HuH-7 (cell line): ENCODE measurements around the gene TF.

Experiments
- DNase-seq: peaks from one replicate; pipeline ENCODE4 v3.0.0; 2011; ENCODE audit warnings: low spot score

Gene TF

DNA sequence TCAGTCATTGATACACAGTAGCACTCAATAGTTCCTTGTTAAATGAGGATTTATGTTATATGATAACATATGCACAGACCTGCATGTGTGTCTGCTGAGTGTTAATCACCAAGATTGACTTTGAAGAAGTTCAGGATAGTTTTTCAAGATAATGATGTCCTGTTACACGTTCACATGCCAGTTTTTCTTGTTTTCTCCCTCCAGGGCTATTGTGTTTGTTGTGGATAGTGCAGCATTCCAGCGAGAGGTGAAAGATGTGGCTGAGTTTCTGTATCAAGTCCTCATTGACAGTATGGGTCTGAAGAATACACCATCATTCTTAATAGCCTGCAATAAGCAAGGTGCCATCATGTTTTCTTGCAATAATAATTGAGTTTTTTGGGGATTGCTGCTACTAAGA lies 69.2 kb downstream of the TF start:
- DNase-seq = no peak

DNA sequence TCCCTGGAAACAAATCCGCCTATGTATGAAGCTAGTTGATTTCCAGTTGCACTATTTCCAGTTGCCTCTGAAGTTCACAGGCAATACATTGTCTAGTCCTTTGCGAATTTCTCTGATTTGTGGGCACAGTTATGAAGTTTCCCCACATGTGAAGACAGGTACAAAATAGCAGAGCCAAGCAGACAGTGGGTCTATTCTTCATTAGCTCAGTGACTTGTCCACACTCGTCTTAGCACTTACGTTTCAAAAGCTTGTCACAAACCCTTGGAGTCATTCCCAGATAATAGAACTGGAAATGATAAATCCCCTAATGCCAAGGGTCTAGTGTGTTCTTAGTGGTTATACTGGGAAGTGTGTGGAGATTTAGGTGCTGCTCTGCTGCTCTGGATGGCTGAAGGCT lies 73.9 kb downstream of the TF start:
- DNase-seq = no peak

DNA sequence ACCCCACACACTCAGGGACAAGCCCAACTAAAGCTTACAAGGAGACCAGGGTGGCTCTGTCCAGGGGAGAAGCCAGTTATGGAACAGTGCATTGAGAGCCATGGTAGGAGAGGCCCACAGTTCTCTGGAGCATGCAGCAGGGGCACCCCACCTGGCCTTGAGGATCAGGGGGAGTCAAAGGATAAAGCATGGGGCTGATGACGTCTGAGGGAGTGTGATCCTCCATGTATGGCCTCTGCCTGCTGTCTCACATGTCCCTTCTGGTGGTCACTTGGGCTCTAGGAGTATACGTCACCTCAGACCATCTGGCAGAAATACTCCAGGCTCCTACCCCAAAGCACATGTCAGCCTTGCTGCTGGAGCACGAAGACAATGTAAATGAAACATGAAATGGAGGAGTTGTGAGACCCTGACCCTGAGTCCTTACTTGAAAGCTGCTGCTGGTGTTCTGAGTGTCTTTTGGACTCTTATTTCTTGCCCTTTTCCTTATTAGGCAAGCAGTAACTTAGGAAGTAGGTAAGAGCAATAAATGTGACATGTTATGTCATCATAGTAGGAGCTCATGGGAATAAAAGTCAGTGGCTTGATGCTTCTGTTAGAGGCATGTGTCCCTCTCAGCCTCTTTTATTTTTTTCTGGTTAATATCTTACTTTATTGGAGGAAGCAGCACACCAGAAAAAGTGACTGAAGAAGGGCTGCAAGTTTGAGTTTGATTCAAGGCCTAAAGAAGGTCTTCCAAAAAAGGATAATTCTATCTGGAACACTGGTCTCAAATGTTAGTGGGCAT lies 74.9 kb downstream of the TF start:
- no peak for DNase-seq

DNA sequence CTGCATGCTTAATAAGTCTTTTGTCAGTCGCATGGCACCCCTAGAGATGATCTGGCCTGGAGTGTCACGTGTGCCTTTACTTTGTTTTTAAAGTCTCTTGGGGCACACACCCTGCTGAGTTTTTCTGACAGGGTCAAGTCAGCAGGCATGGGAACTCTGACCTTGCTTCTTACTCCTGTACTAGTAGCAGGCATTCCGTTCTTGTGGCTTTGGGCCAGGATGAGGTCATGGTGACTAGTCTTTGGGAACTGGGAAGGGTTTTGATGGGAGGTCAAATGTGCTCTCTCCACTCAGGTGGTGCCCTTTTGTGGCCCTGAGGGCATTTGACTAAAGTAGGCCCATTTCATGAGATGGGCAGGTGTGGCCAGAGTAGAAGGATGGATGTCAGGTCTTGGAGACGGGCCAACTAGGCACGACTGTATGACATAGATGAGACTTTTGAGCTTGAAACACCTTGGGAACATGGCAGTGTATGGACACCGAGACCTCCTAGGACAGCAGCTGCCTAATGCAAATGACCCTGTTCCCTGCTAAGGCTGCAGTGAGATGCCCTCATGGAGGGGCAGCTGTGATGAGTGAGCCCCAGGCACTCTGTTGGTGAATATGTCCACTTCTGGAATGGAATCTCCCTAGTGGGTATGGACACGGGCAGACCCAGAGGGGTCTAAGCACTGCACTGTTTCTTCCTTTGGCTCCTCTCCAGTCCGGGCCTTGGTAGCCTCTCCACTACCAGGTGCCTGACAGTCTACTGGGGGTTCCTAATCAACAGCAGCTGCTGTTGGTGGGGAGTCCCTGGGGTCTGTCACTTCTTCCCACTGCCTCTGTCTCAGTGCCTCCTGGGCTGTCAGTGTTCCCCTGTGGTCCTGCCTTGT lies 75.8 kb downstream of the TF start:
- no peak for DNase-seq

DNA sequence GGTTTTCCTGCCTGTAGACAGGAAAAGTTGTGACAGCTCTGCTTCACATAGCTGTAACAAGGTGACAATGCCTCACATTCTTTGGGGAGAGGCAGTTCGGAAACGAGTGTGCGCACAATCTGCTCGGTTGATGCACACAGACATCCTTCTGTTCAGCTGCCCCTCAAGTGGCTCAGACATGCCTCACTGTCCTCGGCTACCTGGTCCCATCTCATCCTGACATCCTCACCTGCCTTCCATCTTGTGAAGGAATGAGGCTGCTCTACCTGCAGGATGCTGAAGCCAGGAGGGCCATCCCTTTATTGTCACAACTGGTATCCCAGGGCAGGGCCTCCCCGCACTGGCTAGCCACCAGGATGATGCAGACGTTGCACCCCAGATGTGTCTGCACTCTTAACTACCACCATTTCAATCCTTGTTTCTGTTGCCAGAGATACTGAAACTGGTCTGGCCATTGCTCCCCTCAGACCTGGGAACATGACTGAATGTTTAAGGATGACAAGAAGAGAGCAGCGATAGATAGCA lies 78.8 kb downstream of the TF start:
- no peak for DNase-seq

DNA sequence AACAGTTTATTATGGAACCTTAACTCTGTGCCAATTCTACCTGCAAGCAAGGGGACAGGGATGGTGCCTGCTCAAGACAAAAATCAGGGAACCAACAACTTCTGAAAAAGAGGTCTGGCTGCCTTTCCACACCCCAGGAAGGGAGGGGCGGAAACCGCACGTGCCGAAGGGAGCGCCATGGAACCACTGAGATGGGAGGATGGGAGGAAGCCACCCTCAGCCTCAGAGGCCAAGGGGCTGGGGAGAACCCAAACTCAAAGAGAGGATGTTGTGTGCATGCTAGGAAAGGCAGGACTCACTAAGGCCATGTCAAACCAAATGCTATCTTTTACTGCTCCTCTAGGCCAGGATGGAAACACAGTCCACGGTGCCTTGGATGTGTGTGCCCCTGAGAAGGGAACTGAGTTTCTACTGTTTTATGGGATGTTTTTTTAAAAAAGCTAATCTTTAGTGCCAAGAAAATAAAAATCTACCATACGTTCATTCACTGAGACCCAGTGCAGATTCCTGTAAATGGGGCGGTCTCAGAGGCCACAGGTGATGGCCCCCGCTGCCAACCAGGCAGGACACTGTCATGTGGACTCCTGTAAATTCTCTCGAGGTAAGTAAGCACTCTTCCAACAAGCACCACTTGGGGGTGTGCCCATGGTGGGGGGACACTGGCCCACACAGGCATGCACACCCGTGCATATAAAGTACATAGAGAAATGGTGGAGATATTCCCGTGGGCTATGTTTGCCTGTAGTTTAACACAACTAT lies 80.0 kb downstream of the TF start:
- DNase-seq = no peak

DNA sequence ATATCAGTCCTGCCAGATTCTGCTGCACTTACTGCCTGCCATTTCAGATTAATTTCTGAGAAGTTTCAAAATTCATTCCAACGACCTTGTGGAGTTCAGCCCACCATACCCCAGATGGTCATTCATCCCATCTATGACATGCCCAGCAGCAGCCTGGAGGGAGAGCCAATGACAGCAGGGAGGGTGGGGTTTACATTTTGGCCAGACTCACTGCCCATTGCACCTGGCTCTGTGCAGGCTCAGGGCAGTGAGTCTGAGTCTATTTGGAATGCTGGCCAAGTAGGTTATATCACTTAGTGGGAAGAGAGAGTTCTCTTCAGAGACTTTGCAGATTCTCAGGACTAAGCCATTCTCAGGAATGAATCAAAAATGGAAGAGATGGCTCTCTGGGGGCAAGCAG lies 80.9 kb downstream of the TF start:
- DNase-seq = no peak

DNA sequence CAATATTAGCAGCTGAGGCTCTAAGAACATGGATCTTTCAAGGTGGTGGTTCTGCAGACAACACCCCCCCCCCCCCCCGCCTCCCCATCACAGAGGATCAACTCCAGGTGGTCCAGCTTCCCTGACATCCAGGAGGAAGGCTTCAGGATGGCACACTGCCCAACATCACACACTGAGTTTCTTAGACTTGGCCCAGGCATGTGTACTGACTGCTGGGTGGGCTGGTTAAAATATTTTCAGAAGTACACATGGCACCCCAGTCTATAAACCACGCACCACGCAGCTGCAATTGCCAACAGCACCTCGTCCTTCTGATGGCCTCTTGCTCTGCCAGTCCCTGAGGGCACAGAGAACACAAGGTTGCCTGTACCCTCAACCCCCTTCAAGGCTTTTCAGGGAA lies 81.5 kb downstream of the TF start:
- no peak for DNase-seq

DNA sequence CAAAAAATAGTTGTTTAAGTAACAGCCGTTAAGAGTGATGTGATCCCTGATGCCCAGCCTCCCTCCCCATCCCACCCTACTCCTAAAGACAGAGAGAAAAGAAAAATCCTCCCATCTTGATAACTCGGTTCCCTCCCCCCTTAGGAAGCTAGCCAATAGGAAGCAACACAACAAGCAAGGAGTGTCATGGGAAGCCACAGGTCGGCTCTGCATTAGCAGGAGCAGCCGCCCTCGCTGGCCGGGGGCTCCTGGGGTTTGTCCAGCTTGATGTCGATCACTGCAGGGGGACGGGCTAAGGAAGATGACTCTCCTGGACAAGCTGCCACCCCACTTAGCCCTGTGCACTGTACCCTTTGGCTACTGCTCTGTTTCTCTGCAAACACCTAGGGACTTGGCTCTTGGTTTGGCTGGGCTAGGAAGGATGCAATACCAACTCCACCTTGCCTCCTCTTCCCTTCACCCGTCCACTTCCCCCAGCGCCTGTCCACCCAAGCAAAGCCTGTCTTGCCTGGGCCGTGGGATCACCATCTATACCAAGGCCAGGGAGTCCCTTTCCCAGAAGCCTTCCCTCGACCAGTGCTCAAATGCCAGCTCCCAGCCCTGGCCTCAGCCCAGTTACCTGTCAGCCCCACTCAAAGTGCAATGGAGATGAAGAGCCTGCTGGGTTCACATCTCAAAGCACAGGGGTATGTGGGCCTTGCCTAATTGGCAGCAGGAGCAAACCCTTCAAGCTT lies 82.5 kb downstream of the TF start:
- DNase-seq = no peak

DNA sequence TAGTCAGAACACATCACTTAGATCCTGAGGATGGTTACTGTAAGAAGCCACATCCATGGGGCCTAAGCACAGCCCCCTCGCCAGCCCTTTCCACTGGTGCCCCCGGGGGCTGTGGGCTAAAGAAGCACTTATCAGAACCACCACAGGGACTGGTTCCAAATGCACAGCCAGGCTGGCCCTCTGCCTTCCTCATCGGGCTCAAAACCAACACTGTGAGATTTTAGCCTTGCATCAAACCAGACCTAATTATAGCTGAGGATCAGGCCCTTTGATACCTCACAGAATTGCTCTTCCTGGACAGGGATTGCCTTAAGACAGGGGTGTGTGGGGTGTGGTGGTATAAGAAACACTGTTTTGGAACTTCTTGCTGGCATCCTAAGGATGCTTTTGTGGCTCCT lies 83.1 kb downstream of the TF start:
- no peak for DNase-seq

DNA sequence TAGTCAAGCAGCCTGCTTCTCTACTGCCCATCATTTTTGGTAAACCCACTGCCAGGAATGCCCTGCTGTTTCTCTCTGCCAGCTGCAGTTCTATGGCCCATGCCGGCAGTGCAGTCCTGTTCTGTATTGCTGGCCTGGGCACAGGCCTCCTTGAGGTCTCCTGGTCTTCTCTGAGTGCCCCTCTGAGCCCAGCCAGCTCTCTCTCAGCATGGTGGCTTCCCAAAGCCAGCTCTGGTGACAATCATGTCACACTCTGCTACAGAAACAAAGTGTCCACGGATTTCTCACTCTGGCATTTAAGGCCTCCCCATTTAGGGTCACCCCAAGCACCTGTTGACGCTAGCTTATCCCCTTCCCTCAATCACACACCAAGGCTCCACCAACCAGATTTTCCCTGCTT lies 83.9 kb downstream of the TF start:
- no peak for DNase-seq

DNA sequence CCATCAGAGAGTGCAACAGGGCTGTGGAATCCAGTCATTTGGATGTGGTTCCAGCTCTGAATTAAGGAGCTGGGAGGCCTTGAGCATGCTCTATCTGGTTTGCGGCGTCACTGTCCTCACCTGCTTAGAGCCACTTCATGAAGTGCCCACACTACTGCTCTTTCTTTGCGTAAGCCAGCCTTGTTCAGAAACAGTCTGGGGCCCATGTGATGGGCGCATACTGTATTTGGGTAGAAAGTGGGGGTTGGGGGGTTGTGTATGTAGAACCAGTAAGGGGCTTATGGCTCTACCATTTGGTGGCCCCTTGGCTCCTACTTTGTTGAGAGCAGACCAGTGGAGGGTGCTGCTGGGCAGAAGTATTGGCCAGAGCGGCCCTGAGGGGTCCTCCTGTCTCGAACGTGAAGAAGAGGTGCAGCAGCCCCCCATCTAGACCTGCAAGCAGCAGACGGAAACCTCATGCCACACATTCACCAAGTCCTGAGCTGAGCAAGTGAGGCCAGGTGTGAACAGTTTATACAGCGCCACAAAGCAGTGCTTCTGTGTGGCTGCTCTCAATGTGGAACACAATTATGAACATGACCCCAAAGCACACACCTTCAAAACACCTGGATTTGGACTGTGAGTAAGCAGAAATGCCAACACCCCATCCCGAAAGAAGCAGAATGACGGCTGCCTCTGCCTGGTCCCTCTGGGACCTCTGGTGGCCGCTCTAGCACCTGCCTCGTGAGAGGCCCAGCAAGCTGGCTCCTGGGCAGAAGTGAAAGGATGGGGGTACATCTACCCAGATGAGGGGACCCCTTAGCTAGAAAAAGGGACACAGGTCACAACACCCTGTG lies 86.0 kb downstream of the TF start:
- peak; percentile 42 for DNase-seq

DNA sequence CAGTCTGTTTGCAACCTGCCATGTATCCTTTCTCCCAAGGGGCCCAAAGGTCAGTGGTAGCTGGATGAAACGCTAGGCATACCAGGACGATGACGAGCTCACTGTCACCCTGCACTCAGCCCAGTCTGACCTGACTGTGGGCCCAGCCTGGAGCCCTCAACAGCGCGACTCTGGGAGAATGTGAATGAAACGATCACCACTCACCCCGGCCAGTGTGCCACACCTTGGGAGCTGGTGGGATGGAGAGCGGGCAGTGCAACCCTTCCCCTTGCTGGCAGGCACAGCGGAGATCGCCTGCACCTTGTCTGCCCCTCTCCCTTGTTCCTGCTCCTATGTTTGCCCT lies 86.6 kb downstream of the TF start:
- DNase-seq = no peak

DNA sequence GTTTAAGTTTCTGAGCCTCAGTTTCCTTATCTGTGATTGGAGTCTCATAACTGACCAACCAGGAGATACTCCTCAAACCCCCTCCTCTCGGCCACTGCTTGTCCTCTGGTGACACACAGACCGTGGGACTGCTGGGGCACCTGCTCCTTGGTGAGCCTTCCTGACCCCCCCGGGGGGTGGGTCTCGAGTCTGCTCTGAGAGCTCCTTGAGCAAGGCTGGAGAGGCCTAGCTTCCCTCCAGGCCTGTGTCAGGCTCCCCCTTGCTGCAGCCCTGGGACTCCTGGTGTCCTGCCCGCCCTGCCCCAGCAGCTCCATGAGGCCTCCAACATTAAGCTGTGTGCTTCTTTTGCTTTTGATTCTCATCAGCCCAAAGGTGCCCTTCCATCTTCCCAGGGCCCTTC lies 87.1 kb downstream of the TF start:
- no peak for DNase-seq

DNA sequence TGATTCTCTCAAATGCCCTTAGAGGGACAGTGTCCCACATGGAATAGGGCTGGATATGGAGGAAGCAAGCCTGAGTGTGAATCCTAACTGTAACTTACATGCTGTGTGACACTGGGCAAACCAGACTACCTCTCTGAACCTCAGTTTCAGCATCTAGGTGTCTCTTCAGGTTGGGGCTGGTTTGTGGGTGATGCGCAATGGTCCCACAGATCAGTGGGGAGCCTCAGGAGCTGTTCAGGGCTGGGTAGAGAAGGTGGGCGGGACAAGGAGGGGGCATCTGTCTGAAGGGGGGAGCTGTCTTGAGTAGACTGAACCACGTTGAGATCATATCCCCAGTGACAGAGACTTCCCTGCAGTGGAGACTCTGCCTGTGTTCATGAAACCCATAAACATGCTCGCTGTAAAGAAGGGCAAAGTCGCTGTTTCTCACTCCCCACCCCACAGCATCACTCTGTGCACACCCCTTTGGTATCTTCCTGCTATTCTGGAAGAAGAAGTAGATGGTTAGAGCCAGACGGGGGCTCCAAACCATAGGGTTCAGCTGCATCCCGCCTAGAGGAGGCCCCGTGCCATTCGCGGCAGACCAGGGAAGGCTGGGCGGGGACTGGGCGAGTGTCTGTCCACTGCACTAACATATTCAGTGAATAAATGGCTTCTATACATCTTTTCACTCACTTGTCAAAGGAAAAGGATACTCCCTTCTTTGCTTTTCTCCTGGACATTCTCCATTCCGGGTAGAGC lies 87.9 kb downstream of the TF start:
- no peak for DNase-seq

DNA sequence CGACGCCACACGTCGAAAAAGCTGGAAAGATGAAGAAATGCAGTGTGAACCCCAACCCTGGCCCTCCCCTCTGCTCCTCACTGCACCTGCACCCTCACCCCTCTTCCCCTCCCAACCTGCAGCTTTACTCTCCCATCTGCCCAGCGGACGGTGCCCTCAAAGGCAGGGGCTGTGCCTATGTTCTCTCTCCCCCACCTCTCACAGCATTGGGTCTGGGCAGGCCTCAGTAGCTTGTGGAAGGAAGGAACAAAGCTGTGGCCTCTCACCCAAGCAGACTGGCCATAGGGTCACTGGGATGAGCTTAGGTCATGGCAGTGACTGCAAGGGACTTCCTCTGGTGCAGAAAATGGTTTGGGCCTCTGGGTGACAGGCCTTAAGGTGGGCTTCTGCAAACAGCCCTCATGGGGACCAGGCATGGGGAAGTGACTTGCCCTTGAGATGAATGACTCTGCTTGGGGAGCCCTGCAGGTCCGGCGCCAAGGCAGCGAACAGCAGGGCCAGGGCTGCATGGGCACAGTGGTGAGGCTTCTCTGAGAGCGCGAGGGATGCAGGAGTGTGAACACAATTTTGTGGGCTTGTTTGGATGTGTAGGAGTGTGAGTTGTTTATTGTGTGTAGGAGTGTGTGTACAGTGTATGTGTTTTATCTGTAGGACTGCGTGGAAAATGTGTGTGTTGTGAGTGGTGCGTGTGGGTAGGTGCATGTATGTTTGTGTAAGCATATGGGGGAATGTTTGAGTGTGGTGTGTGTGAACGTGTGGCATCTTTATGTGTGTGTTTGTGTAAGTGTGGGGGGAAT lies 88.6 kb downstream of the TF start:
- no peak for DNase-seq

DNA sequence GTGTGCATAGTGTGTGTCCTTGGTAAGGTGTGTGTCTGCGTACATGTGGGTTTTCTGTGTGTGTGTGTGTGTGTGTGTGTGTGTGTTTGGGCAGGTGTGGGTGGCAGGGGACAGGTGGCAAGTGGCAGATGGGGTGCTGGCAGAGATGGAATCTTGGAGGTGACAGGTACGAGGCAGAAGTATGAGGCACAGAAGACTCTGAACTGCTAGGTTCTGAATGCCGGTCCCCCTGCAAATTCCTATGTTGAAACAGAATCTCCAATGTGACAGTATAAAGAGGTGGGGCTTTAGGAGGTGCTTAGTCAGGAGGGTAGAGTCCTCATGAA lies 89.2 kb downstream of the TF start:
- DNase-seq = no peak

DNA sequence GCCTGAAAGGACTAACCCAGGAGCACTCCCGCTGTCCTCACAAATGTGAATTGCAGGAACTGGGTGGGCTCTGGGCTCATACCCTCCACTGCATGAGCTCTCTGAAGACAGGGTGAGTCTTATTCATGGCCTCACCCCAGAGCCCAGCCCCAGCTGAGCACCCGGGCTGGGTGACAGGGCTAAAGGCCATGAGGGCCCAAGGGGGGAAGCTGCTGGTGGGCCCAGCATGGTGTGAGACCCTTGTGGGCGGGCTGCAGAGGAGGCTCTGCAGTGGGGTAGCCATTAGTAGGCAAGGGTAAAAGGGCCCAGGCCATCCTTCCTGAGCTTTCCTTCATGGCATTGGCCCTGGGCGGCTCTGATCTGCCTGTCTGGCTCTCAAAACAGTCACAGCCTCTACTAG lies 89.8 kb downstream of the TF start:
- no peak for DNase-seq

DNA sequence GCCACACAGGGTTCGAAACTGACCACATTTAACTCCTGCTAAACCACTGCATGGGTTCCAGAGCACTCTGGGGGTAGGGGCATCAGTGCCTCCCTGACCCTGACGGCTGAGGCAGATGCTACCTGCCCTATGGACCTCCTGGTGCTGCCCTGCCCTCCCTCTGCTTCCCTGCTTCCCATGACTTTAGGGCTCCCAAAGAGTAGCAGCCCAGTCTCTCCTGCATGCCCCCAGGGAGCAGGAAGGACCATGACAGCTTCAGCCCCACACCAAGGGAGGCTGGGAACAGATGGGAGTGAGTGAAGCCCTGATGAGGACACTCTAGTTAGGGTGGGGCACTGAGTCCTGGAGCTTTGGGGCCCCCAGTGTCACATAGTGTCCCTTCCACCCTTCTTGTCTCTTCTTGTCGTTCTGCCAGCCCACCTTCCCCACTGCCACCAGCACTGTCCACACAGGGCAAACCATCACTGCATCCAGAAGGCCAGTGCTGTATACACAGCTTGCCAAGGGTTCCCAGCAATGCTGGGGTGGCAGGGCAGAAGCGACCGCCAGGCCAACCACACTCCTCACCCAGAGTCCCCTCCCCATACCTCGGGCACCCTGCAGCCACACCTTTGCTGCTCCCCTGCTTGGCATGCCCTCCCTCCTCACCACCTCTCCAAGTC lies 90.4 kb downstream of the TF start:
- DNase-seq = no peak
